UCSD-AML1 (cell line): ENCODE measurements around the gene MED6.

Experiments
- DNase-seq: peaks from one replicate; lab custom pipeline; 2025; ENCODE audit not compliant: unreplicated experiment; lab: John Stamatoyannopoulos, UW

MED6 gene

GRCh38 chr14:70599345-70599744 lies 1.1 kb downstream of the MED6 start:
- DNase-seq, result no peak

- DNase-seq, result no peak
Measured at GRCh38 chr14:70597731-70598130, 2.7 kb downstream of the MED6 start.

- DNase-seq, result no peak
Measured at GRCh38 chr14:70595443-70596185, 4.8 kb downstream of the MED6 start.

GRCh38 chr14:70594461-70594860 lies 6.0 kb downstream of the MED6 start:
- DNase-seq, result no peak

- no peak for DNase-seq
Measured at GRCh38 chr14:70585231-70585630, 15.2 kb downstream of the MED6 start.

GRCh38 chr14:70576891-70577290 lies 23.6 kb downstream of the MED6 start:
- DNase-seq, result no peak

- DNase-seq, result no peak
Measured at GRCh38 chr14:70573050-70573449, 27.4 kb downstream of the MED6 start.

- no peak for DNase-seq
Measured at GRCh38 chr14:70571139-70571538, 29.3 kb downstream of the MED6 start.

GRCh38 chr14:70567791-70568190 lies 32.7 kb downstream of the MED6 start:
- peak; percentile 13 for DNase-seq

- DNase-seq, result no peak
Measured at GRCh38 chr14:70563869-70564268, 36.6 kb downstream of the MED6 start.

- no peak for DNase-seq
Measured at GRCh38 chr14:70563417-70563816, 37.0 kb downstream of the MED6 start.

GRCh38 chr14:70558356-70558755 lies 42.1 kb downstream of the MED6 start:
- no peak for DNase-seq

GRCh38 chr14:70555890-70556289 lies 44.6 kb downstream of the MED6 start:
- no peak for DNase-seq

GRCh38 chr14:70538087-70538486 lies 62.4 kb downstream of the MED6 start:
- DNase-seq, result no peak

GRCh38 chr14:70536830-70537229 lies 63.6 kb downstream of the MED6 start:
- no peak for DNase-seq

- DNase-seq, result no peak
Measured at GRCh38 chr14:70534904-70535303, 65.6 kb downstream of the MED6 start, which contains the start of gene ADAM20. Gene ADAM20, minus strand, starts transcription at chr14:70535004. Its CDS starts 10,247 bp downstream, at chr14:70524757.
